ENCODE results near the gene SRGAP2C.
"Not testable (repeated sequence)": the region's sequence is repeated elsewhere in the genome, so short reads cannot be mapped to it uniquely, and the experiment has no call there.

SRGAP2C gene

DNA sequence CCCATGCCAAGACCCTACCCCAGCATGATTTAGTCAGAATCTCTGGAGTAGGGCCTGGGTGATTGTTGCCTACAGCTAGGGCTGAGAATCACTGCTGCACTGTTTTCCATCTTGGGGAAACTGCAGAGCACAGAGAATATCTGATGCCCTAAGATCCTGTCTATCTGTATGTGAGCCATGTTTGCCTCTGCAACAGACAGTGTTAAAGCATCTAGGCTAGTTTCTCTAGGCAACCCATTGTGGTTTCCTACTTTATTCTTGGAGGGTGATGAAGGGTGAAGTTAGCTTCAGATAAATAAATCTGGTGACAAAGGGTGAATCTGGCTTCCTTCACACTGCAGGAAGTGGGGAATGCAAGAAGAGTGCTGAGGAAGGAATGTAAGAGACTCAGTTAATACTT is 147.4 kb downstream of the SRGAP2C start:
- not testable (repeated sequence) for H3K4me3 ChIP-seq (ENCODE audit: low read depth, low read length)

DNA sequence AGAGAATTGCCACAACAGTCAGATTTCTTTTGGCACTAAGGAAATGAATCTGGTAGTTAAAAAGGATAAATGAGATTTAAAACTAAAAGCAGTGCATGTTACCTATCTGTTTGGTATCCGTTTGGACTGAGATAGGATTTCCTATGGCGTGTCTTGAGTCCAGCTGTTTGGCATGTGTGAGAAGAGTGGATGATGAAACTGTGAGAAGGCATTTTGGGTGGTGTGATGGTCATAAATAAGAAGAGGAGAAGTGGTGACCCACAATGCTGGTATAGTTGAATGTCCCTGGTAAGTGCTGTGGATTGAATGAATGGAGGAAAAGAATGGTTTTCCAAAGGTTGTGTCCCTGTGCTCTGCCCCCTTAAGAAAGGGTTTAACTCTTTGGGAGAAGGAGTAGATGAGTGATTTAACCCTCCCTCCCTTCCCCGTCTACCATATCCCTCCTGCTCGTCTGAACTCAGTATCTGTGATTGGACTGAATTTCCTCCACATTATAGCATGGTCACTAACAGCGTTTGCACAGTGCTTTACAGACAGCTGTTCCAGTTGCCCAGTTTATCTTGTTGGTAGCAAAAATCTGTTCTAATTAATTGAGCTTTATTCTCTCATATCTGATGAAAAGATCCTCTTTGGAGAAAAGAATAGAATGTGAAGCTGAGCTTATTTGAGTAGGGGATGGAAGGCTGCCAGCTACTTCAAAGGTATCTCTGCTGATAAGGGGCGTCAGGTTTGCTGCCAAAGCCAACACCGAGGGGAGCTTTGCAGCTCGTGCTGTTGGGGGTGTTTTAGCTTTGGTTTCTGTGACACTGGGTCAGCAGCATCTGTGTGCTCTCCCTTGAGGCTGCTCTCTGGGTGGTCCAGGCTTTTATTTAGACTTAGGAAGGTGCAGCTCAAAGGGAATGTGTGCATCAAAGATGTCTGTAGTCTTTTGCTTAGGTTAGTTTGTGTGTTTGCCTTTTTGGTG is 148.1 kb downstream of the SRGAP2C start:
- H3K4me3 ChIP-seq (ENCODE audit: low read depth, low read length), result not testable (repeated sequence)

DNA sequence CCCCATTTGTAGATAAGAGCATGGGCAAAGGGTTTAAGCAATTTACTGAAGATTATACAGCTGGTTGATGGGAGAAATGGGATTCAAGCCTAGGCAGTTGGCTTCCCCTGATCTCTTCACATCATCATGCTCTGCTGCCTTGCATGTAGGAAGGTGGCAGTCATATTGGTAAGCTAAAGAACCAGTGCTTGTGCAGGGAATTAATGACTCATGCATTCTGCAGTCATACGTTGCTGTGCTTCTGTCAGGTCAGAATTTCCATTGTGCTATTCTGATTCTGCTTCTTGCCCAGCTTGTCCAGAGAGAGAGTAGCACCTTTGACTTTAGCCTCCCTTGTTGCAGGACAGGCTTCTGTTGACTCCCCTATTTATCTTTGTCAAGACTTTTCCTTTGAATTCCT is 153.2 kb downstream of the SRGAP2C start:
- H3K4me3 ChIP-seq (ENCODE audit: low read depth, low read length), result not testable (repeated sequence)

DNA sequence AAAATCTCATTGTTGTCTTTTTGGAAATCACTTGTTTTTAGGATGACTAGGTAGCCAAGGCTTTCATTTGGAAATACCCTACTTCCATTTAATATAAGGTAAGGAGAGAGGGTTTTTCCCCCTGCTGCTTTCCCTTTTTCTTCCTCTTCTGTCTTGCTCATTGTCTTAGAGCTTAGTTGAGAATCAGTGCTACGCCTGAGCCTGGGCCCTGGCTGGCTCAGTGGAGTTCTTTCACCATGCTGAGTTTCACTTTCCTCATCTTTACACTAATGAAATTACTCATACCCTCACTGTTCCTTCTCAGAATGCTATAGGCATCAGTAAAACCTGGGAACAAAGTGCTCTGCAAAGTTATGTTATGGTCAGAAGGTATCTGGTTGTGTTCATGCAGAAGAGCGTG is 154.8 kb downstream of the SRGAP2C start:
- H3K4me3 ChIP-seq (ENCODE audit: low read depth, low read length), result not testable (repeated sequence)

DNA sequence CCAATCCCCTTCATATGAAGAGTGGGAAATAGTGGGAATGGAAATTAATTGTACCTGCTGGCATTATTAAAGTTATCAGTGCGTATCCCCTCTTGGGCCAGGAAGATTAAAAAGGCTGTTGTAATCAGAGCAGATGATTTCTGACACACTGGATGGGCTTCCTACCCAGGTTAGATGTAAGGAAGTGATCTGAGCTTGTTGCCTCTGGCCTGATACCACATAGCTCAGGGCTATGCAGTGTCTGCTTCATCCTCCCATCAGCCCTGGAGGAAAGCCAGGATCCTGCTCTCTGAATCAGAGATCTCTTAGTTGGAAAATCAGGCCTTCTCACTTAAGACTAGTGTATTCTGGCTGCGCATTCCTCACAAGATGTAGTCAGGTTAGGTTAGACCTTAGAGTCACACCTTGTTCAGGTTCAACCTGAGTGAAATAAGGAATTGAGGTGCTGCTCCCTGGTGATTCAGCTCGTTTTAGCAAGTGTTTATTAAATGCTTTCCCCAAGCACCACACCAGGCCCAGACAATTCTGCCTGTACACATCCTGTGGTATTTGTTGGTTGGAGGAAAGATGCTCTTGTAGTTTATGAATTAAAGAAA is 158.6 kb downstream of the SRGAP2C start:
- H3K4me3 ChIP-seq (ENCODE audit: low read depth, low read length), result not testable (repeated sequence)

DNA sequence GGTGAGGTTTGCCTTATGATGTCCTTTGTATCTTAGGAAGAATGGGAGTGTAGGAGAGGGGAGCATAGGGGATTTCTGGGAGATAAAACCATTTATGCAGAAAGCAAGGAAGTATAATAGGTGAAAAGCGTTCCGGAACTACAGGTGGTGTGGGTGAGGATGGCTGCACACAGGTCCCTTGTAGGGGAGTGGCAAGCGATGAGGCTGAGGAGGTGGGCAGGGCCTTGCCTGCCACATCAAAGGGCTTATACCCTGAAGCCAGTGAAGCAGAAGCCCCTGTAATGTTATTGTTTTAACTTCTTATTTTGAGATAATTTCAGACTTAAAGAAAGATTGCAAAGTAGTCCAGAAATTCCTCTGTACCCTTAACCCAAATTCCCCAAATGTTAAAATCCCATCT is 159.6 kb downstream of the SRGAP2C start:
- H3K4me3 ChIP-seq (ENCODE audit: low read depth, low read length), result not testable (repeated sequence)

DNA sequence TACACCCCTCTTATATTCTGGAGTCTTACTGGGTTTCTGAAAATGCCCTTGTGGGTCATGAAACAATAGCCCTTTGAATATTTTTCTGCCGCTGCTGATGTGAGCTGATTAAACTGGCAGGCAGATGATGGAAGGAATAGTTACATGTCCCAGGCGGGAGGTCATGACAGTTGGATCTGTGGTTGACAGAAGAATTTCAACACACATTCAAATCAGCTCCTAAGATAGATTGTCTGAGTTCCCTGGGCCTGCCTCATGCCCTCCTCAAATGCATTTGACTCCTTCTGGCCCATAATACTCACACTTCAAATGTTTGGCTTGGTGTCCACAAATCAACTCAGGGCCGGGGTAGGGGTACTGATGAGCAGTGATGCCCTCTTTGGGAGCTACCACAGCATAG is 161.9 kb downstream of the SRGAP2C start:
- not testable (repeated sequence) for H3K4me3 ChIP-seq (ENCODE audit: low read depth, low read length)

DNA sequence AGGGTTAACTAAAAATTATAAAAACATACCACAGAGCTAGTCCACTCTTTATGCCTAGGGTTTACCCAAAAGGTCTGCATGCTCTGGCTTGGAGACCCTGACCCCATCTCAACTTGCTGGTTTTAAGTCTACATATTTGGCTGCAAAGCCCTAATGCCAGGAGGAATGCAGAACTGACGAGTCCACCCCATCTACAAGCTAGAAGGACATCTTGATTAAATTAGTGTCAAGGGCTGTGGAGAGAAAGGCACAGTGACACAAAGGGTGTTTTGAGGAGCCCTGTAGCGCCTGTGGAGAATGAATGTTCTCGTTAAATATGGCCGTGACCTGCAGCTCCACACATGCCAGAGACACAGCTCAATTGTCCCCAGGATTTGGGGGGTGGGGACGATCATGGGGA is 162.7 kb downstream of the SRGAP2C start:
- H3K4me3 ChIP-seq (ENCODE audit: low read depth, low read length), result not testable (repeated sequence)

DNA sequence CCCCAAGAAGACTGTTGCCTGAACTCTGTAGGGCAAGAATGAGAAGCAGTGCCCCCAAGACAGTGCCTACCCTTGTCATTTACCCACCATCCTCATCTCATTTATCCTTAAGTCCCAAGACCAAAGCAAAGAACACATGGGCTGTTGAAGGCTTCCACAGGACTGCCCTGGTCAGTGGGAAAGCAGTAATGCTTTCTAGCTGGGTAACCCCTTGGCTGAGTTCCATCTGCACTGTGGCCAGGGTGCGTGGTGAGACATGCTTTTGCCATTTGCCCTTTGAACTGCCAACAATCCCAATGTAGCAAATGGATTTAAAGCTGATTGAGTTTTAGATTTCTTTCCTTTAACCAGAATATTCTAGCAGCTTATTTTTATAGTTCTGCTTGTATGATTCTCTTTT is 163.3 kb downstream of the SRGAP2C start:
- H3K4me3 ChIP-seq (ENCODE audit: low read depth, low read length), result not testable (repeated sequence)

DNA sequence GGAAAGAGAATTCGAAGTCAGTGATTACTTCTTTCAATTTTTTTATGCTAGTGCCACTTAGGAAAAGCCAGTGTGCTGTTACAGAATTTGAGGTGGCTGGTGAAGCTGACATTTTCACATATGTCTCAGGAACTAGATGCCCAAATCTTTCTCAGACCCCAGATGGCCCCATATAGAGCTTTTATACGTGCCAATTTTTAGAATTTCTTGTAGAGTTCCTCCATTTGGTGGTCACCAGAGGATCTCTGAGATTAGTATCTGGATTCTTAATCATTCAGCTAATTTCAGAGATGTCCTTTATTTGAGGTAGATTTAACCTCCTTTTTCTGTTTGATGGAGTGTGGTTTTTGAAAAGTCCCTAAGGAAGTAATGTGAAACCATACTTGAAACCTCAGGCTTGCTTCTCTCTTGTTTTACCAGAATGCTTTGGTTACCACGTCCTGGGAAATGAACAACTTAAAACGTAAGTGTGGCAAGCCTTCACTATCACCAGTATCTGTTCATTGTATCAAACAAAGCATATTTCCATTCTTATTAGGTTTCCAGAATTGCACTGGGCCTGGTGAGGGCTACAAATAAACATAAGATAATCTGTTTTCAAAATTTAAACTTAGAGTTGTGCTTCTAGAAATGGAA is 164.7 kb downstream of the SRGAP2C start:
- not testable (repeated sequence) for H3K4me3 ChIP-seq (ENCODE audit: low read depth, low read length)

DNA sequence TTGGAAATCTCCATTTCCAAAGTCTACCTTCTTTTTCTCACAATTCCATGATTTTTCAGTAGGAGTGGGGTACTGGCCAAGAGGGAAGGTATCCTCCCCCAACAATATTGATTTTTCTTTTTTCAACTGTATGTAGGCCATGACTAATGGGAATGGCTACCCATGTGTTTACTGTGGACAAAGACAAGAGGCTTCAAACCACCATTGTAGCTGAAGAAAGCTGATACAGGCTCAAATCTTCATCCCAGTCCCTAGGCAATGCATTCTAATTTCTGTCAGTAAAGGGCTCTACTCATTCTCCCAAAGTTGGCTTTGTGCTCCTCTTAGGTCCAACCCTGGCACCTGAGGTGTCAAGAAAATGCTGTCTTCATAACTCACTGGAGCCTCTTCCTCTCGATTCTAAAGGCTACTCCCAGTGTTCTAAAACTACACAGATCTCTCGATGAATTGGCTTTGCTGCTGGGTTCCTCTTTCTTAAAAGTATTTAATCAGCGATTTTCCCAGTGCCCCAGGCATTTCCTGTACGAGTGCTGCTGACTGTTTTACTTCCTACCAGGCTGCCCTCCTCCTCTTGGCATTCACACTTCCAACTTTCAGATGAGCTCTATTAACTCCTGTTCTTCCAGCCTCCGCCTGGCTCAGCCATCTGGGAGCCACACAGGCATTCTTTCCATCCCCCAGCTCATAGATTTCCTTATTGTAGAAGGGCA is 171.1 kb downstream of the SRGAP2C start:
- H3K4me3 ChIP-seq (ENCODE audit: low read depth, low read length), result not testable (repeated sequence)

DNA sequence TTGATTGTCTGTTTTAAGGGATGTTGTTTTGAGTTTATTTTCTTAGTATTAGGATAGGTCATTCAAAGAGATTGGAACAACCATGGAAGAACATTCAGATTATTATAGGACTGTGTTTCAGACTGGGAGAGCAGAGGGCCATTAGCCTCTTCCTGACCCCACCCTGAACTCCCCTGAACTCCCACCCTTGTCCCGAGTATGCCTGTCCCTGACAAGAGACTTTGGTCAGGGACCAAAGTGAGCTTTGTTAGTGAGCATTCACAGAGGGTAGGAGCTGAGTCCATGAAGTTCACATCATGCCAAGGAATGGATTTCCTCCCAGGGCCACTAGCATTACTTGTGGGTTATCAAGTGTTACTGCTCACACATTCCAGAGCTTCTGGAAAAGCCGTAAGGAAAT is 172.0 kb downstream of the SRGAP2C start:
- not testable (repeated sequence) for H3K4me3 ChIP-seq (ENCODE audit: low read depth, low read length)

DNA sequence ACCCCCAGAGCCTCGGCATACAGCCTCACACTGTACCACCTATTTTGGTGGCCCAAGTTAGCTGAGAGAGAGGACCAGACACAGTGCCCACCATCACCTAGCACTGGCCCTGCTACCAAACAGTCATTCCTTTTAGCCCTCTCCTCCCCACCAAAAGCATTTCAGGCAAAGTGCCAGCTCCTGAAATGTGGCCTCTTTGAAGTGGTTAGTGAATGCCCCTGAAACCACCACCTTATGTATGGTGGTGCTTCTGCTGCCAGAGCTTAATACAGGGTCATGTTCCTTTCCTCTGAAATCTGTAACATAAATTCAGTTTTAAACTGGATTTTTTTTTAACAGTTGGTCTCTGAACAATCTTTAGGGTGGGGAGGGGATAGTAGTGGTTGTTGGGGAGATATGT is 175.8 kb downstream of the SRGAP2C start:
- H3K4me3 ChIP-seq (ENCODE audit: low read depth, low read length), result not testable (repeated sequence)

DNA sequence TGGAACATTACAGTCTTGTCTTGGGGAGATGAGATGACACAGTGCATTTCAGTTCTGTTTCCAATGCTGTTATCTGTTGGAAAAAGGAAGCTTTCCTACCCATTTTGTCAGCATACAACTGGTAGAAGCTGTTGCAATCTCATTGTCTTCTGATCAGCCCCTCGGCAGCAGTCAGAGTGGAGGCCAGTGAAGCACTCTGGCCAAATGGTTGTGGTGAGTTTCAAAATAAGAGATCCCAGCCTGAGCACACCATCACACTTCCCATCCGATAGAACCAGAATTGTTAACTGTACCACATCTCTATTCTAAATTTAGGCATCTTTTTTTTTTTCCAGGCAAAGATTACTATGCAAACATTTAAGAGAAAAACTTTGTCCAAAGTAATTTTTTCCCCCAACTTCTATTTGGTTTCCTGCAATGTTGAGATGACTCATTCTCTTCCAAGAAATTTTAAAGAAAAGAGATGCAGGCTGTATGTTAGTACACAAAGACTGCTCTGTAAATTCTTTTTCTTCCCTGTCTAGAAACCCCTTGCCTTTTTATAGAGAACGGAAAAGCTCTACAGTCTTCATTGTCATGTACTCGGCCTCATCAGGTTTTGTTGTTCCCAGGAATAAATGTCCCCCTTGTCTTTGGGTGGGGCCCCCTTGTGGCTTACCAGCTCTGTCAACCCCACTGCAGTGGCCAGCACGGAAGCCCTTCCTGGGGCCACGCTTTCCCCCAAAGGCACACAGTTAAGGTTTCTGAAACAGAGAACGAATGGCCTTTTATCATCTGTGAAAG is 176.9 kb downstream of the SRGAP2C start:
- not testable (repeated sequence) for H3K4me3 ChIP-seq (ENCODE audit: low read depth, low read length)

DNA sequence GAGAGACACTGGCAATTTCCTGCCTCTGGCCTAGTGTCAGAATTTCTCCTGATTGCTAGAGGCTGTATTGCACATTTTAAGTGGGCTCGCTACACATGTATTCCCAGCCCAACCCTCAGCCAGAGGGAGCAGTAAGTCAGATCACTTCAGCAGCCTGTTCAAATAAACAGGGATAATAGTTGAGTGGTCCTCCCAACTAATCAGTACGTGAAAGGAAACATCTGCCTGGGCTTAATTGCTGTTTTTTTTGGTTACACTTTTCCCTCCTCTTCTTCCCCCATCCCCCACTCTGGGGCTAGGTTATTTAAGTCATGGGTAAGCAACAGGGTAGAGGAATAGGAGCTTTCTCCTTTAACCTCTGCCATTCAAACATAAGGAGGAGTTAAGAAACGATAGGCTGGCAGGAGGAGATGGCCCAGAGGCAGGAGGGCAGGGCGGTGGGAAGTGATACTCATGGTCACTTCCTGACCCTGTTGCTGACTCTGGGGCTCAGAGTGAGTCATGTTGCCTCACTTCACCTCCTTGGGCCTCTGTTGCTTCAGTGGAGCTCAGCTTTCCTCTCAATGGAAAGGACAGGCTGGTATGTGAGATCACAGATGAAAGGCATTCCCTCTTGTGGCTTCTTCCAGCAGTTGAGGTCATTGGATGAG is 177.6 kb downstream of the SRGAP2C start:
- H3K4me3 ChIP-seq (ENCODE audit: low read depth, low read length), result not testable (repeated sequence)

DNA sequence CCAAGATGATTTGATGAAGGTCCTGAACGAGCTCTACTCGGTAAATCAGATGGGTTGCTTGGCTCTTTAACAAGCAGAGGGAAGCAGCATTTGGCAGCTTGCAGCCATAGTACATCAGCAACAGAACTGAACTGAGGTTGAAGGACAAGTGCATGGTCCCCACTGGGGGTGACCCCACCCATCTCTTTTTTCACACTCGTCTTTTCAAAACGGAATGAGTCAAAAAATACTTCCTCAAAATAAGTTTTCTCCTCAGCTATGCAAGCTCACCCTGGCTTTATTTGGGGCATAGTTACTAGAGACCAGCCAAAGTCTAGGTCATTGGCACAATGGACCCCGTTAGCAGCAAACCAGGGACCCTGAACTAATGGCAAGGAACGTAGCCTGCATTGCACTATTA is 180.5 kb downstream of the SRGAP2C start:
- not testable (repeated sequence) for H3K4me3 ChIP-seq (ENCODE audit: low read depth, low read length)

DNA sequence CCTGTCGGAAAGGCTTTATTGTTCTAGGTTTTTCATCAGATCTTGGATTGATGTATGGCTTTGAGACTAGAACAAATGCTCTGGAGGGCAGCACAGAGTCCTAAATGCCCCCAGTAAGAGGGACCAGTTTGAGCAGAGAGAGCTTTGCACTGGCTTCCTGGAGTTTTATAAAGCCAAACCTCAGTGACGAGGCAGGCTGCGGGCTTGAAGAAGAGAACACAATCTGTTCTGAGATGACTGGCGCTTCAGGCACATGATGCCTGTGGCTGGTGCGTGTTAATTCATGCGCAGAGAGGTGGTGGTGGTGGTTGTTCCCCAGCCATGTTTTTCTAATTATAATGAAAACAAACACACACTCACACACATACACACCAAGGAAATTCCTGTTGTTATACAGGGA is 180.9 kb downstream of the SRGAP2C start:
- H3K4me3 ChIP-seq (ENCODE audit: low read depth, low read length), result not testable (repeated sequence)

DNA sequence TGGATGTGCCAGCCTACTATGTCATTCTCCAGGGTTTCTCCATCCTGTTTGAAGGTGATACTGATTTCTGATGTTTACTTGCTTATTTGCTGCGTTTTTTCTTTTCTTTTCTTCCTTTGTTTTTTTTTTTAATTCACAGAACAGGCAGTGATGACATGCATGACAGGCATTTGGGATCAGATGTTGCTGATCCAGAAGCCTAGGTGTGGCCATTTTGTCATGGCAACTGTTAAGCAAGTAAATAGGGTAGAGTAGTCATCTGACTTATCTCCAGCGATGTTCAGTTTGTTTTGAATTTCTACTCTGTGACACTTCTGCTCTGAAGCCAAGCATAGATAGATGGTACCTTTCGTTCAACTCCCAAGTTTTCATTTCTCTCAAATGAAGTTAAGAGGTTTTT is 181.4 kb downstream of the SRGAP2C start:
- H3K4me3 ChIP-seq (ENCODE audit: low read depth, low read length), result not testable (repeated sequence)

DNA sequence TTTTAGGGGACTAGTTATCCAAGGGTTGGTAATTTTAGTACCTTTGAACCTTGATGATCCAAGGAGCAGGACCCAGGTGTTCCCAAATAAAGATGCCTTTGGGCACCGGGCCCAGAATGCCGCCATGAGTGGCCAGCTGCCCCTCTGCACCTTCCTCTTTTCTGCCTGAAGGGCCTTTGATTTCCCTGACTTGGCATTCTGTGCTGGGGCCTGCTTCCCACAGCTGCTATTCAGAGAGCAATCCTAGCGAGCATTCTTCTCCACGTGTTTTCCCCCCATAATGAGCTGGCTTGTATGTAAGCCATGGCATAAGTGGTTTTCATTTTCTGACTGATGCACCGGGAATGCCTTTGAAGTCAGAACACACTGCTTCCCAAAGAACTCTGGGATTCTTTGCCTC is 184.1 kb downstream of the SRGAP2C start:
- H3K4me3 ChIP-seq (ENCODE audit: low read depth, low read length), result not testable (repeated sequence)

DNA sequence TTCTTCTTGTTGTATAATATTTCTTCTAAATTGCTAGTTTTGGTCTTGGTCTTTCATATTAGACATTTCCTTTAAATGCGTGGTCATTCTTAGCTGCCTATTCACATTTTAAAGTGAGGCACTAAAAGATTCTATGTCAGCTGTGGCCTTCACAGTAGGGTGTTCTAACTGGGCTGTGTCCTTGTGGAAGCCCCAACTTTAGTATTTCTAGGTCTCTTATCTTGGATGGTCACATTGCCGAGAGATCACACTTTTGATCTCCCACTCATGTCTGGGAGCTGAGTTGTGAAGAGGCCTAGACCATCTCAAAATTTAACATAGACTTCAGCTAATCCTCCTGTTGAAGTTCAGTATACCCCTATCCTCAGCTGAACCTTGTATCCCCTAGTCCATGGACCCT is 185.2 kb downstream of the SRGAP2C start:
- not testable (repeated sequence) for H3K4me3 ChIP-seq (ENCODE audit: low read depth, low read length)

Data from iPS-11a (cell line).